Measurements from ENCODE around the gene CEBPG. TPM values are rescaled to one million over a fixed set of nuclear protein-coding genes. Genes with fewer than 3 reads are reported as not detected.

The CEBPG gene
- total RNA-seq, 2 experiments from 2014 or later = 15.5 TPM

DNA sequence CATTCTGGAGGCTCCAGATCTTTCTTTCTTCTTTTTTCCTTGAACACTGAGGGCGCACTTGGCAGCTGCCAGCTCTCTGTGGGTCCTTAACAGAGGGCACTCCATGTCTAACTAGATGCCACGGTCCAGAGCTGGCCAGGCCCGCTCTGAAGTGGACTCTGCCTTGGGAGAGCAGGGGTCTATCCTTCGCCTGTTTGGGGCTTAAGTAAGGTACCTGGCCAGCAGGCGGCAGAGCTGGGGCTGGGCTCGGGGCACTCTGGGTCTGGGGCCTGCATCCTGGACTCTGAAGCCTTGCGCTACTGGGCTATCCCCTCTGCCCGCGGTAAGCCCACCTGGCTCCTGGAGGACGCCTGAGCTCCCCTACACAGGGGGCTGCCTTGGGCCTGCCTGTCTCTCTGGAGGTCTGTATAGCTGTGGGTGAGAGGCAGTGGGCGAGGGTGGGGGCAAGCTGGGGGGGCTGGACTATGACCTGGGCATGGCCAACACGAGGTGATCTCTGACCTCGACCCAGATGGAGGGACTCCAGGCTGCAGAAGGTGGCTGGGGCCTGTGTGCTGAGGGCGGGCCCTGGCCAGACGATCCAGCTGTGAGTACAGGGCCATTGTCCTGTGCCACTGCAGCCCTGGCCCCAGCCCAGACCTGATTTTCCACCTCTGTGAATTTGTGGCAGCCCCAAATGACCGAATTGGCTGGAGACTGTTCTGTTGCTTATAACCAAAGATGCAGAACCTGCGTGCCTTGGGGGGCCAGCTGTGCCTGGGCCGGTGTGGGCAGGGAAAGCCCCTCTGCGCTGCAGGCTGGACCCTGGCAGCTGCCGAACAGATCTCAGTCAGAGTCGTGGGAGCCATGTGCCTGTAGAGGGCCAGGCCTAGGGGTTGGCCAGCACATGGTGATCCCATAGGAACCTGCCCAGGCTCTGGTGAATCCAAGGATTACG, 26.5 kb downstream of the CEBPG start:
- H3K4me1 ChIP-seq (ENCODE audit: insufficient read depth, low read length) = no peaks in the 10 kb centered on the region
- no peaks in the 10 kb centered on the region for H3K36me3 Mint-ChIP-seq (ENCODE audit: low read depth)
- TF ChIP-seq CTCF (IDR thresholded peaks at IDR 0.05) = no peak
- H3K36me3 ChIP-seq (ENCODE audit: insufficient read depth, low read length) = no peaks in the 10 kb centered on the region
- DNase-seq (no peak), ATAC-seq (ENCODE audit: poor library complexity) (no peak)
- H3K27me3 ChIP-seq (ENCODE audit: control insufficient read depth in 1 of 2, insufficient read depth in 2 of 2, low read length in 2 of 2) = no peaks in the 10 kb centered on the region
- H3K9me3 Mint-ChIP-seq = no peaks in the 10 kb centered on the region
- intact Hi-C loops (cut with DNase I, micrococcal nuclease) = no loop called here
- H3K4me1 Mint-ChIP-seq (ENCODE audit: low read depth) = no peaks in the 10 kb centered on the region
- H3K27ac ChIP-seq (ENCODE audit: low read depth in 1 of 2, low read length in 2 of 2) = no peak overlapping the region
- H3K9me3 ChIP-seq (ENCODE audit: control insufficient read depth in 1 of 2, insufficient read depth in 1 of 2, low read length in 2 of 2) = no peaks in the 10 kb centered on the region
- H3K27ac Mint-ChIP-seq = no peak overlapping the region
- H3K4me3 Mint-ChIP-seq = no peak overlapping the region
- H3K4me3 ChIP-seq (ENCODE audit: low read length) = no peak overlapping the region
- H3K27me3 Mint-ChIP-seq = no peaks in the 10 kb centered on the region
- POLR2A ChIA-PET = interaction anchor here (0.9 kb wide), 1 partner anchor 26 kb away, joined by 4 read pairs; the partner anchor contains the start of gene CEBPG
- CTCF ChIA-PET = no interaction called here

GRCh38 chr19:33400856-33401682, 27.6 kb downstream of the CEBPG start:
- intact Hi-C loops (cut with DNase I, micrococcal nuclease) = no loop called here
- Histone ChIP-seq H3K9me3 (ENCODE audit: control insufficient read depth in 1 of 2, insufficient read depth in 1 of 2, low read length in 2 of 2) (no peaks in the 10 kb centered on the region), H3K27me3 (ENCODE audit: control insufficient read depth in 1 of 2, insufficient read depth in 2 of 2, low read length in 2 of 2) (no peaks in the 10 kb centered on the region), H3K36me3 (ENCODE audit: insufficient read depth, low read length) (no peaks in the 10 kb centered on the region), H3K4me3 (ENCODE audit: low read length) (no peak overlapping the region), H3K4me1 (ENCODE audit: insufficient read depth, low read length) (no peaks in the 10 kb centered on the region), H3K27ac (ENCODE audit: low read depth in 1 of 2, low read length in 2 of 2) (no peak overlapping the region)
- Mint-ChIP-seq H3K27ac (no peak overlapping the region), H3K36me3 (ENCODE audit: low read depth) (no peaks in the 10 kb centered on the region), H3K4me3 (no peak overlapping the region), H3K9me3 (no peaks in the 10 kb centered on the region), H3K4me1 (ENCODE audit: low read depth) (no peaks in the 10 kb centered on the region), H3K27me3 (no peaks in the 10 kb centered on the region)
- TF ChIP-seq CTCF (IDR thresholded peaks at IDR 0.05) = no peak
- CTCF ChIA-PET = no interaction called here
- POLR2A ChIA-PET = no interaction called here
- ATAC-seq (ENCODE audit: poor library complexity) (no peak), DNase-seq (no peak)

- H3K4me1 Mint-ChIP-seq (ENCODE audit: low read depth) = no peaks in the 10 kb centered on the region
- H3K4me3 Mint-ChIP-seq = no peak overlapping the region
- ChIA-PET POLR2A (no interaction called here), CTCF (no interaction called here)
- ATAC-seq (ENCODE audit: poor library complexity) (no peak), DNase-seq (no peak)
- H3K27ac ChIP-seq (ENCODE audit: low read depth in 1 of 2, low read length in 2 of 2) = no peak overlapping the region
- H3K4me1 ChIP-seq (ENCODE audit: insufficient read depth, low read length) = no peaks in the 10 kb centered on the region
- H3K9me3 ChIP-seq (ENCODE audit: control insufficient read depth in 1 of 2, insufficient read depth in 1 of 2, low read length in 2 of 2) = no peaks in the 10 kb centered on the region
- H3K4me3 ChIP-seq (ENCODE audit: low read length) = no peak overlapping the region
- H3K9me3 Mint-ChIP-seq = no peaks in the 10 kb centered on the region
- H3K36me3 ChIP-seq (ENCODE audit: insufficient read depth, low read length) = no peaks in the 10 kb centered on the region
- no peak overlapping the region for H3K27ac Mint-ChIP-seq
- no peaks in the 10 kb centered on the region for H3K36me3 Mint-ChIP-seq (ENCODE audit: low read depth)
- intact Hi-C loops (cut with DNase I, micrococcal nuclease) = no loop called here
- H3K27me3 Mint-ChIP-seq = no peaks in the 10 kb centered on the region
- no peak for TF ChIP-seq CTCF (IDR thresholded peaks at IDR 0.05)
- no peaks in the 10 kb centered on the region for H3K27me3 ChIP-seq (ENCODE audit: control insufficient read depth in 1 of 2, insufficient read depth in 2 of 2, low read length in 2 of 2)
Measured at GRCh38 chr19:33401683-33402420, 28.3 kb downstream of the CEBPG start.

Measured in CD4-positive, alpha-beta T cell (primary cell).